HUES48 (cell line): Measurements from ENCODE around the gene AGAP6.
"Not testable (repeated sequence)": the region's sequence is repeated elsewhere in the genome, so short reads cannot be mapped to it uniquely, and the experiment has no call there.

Experiments used
- H3K27ac ChIP-seq: one replicate; pipeline ENCODE4 v1.7.0; 2013; ENCODE audit warnings: low read depth, low read length, inconsistent platforms
- H3K27me3 ChIP-seq: 2 replicates; pipeline ENCODE4 v1.6.1; 2013; ENCODE audit warnings: mild to moderate bottlenecking, low read length; ENCODE audit not compliant: control insufficient read depth, insufficient read depth
- H3K36me3 ChIP-seq: 2 replicates; pipeline ENCODE4 v1.6.1; 2013; ENCODE audit warnings: low read length; ENCODE audit not compliant: control insufficient read depth, insufficient read depth
- H3K4me1 ChIP-seq: 2 replicates; pipeline ENCODE4 v1.6.1; 2013; ENCODE audit warnings: mild to moderate bottlenecking, low read length; ENCODE audit not compliant: control insufficient read depth, insufficient read depth
- H3K4me3 ChIP-seq: 2 replicates; pipeline ENCODE4 v1.5.1; 2013; ENCODE audit warnings: mild to moderate bottlenecking, low read depth, low read length
- H3K9ac ChIP-seq: 2 replicates; pipeline ENCODE4 v1.6.1; 2013; ENCODE audit warnings: mild to moderate bottlenecking, low read depth, low read length, moderate library complexity
- H3K9me3 ChIP-seq: 2 replicates; pipeline ENCODE4 v1.6.1; 2013; ENCODE audit warnings: low read length; ENCODE audit not compliant: control insufficient read depth, insufficient read depth

AGAP6 gene

GRCh38 chr10:50058727-50059126, 70.5 kb downstream of the AGAP6 start:
- H3K4me1 ChIP-seq, H3K4me3 ChIP-seq, H3K27me3 ChIP-seq, H3K36me3 ChIP-seq, H3K27ac ChIP-seq, H3K9ac ChIP-seq, H3K9me3 ChIP-seq: not testable (repeated sequence)

GRCh38 chr10:50059946-50060345, 71.7 kb downstream of the AGAP6 start:
- H3K27ac ChIP-seq, H3K4me3 ChIP-seq, H3K4me1 ChIP-seq, H3K36me3 ChIP-seq, H3K9ac ChIP-seq, H3K9me3 ChIP-seq, H3K27me3 ChIP-seq: not testable (repeated sequence)
